CD4-positive, alpha-beta T cell treated with Interleukin-12 subunit alpha and Interleukin-12 subunit beta, for 1 hour (primary cell): Measurements from ENCODE around the gene ID2.
"Not testable (repeated sequence)": the region's sequence is repeated elsewhere in the genome, so short reads cannot be mapped to it uniquely, and the experiment has no call there.

Experiments used
- DNase-seq: peaks from one replicate; pipeline ENCODE4 v3.0.0-alpha.2; 2020

The ID2 gene

DNA sequence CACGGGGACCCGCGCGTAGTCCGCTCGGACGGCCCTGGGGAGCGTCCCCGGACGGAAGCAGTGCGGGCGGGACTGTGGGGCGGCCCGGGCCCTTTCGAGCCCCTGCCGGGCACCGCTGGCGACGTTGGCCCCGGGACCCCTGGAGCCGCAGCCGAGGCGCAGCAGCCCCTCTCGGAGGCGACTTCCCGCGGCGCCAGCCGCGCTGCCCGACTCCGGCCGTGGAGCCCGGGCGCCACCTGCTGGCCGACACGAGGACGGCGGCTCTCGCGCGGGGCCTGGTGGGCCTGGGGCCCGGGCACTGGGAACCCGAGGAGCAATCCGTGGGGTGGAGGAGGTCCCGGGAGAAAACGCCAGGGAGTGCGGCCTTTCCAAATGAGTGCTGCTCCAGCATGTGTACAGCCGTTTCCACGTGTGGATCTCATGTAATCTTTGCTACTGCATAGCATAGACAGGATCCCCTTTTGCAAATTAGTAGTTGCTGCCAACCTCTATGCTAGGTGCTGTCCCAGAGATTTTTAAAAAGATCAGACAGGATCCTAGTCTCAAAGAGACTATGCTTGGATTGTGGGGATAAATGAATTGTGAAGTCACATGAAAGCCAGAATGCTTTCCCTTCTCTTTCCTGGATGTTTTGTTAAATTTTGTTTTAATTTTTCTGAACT, 4.0 kb downstream of the ID2 start:
- DNase-seq: peak; percentile 82

DNA sequence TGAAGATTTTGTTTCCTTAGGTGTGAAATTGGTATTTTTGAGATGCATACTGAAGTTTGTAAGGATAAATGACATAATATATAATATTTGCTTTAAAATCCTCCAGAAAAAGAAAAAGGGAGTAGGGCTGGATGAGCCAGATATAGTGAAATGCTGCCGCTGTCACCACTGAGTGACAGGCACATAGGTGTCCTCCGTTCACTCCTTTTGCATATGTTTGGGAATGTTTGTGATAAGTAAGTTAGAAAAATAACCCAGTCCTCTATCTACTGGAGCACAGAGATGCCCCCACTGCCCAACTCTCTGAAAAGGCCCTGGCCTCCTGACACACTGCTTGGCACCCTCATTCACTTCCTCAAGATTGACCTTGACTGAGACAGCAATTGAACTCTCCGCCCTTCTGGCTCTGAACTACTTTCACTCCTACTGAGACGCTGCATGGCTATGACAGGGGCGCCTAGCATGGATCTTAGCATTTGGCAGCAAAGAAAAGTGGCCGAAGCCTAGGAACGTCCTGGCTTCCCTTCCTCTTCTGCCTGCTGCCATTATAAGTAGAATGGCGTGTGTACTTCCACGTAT, 10.1 kb downstream of the ID2 start:
- DNase-seq: no peak

DNA sequence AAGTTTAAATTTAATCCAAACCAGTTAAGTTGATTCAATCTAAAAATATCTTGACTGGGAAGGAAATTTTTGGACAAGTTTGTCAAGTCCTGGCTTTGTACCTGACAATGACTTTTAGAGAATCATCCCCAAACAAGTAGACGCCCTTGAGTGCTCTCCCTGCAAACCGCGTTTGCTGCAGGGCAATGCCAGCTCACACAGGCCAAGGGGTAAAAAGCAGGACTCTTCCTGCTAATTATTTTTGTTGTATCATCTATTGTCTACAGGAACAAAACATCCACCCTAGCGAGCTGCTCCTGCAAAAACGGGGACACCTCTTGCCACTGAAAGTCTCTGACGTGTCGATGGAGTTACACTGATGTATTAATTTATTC, 10.9 kb downstream of the ID2 start:
- DNase-seq: no peak

DNA sequence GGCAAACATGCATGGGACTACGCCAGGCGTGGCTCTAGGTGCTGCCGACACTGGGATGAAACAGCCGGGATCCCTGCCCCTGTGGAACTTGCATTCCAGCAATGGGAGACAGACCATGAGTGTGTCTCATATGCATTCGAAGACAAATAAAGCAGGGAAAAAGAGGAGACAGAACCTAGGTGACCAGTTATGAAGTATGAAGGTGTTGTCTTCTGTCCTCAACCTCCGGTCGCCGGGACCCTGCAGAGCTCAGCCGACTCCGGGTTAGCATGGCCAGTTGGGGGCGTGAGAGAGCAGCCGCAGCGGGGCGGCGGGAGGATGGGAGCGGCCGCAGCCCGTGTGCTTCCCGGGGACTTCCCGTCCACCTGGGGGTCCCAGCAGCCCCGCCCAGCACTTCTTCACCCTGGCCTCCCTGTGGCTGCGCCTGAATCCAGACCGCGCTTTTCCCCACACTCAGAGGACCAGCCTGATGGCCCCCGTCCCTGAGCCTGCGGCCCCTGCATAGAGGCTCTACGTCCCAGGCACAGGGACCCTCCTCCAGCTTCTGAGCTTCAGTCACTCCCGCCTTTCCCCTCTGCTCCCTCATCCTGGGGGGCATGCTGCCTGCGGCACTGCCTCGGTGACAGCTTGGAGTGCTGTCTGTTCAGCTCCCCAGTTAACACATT, 11.4 kb downstream of the ID2 start:
- peak; percentile 17 for DNase-seq

DNA sequence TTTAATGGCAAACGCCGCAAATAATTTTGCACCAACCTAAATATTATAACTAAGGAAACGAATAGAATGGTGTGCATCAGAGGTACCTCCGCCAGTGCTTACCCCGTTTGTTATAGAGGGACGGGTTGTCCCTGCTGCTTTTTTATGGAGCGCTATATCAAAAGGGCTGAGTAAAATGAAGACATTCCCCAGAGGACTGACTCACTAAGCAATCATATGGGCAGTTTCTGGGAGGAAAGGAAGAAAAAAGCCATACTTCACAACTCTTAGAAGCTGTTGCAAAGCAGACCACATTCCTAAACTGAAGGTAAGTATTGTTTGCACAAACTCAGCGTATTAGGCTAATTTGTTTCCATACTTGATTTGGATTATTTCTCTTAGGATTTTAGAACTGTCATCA, 12.9 kb downstream of the ID2 start:
- no peak for DNase-seq

DNA sequence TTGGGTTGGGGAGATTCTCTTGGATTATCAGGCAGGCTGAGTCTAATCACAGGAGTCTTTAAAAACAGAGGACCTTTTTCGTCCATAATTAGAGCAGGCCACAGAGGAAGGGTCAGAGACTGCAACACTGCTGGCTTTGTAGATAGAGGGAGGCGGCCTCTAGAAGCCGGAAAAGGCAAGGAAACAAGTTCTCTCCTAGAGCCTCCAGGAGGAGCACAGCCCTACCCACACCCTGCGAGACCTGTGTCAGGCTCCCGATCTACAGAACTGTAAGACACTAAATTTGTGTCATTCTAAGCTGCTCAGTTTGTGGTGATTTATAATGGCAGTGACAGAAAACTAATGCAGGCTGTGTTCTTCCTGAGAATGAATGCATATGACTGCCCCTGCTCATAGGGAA, 15.3 kb downstream of the ID2 start:
- no peak for DNase-seq

DNA sequence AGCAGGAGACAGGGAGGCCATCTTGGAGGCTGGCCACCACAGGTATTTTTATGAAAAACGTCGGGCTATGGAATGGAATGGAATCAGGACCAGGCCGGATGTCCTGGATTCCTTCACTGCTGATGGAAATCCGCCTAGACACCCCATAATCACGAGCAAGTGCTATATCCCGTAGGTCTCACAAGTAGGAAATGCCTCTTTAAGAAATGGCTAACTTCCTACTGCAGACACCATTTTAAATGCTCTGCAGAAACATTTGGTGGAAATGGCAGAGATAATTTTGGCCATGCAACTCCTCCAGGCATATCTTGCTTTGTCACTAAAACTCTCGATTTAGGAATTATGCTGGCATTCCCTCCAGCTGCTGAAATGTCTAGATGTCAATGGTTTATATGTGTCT, 18.0 kb downstream of the ID2 start:
- no peak for DNase-seq

DNA sequence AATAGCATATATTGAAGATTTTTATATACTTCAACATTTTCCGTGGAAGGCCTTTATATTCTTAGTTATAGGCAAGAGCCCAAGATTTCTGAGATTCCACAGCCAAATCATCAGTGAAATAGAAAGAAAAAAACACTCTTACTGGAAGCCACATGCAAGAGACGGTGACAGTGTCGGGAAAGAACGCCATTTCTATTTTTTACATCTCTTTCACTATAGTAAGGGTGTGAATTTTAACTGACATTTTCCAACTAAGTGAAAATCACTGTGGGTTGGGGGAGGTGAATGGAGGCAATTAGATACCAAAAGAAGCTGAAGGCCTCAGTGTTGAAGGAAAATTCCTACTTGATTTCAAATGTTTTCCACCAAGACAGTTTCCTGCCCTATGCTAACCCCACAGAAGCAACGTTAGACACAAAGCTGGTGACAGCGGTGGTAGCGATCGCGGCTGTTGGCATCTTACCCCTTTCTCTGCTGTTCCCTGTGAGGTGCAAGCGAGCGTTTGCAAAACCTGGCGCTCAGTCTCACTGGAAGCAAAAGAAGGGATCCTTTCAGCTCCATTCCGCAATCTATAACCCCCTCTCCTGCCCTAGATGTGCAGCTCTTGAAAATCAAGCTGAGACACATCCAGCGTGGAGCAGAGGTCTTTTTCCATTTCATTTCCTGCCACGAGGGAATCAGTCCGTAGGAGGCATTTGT, 20.0 kb downstream of the ID2 start:
- no peak for DNase-seq

DNA sequence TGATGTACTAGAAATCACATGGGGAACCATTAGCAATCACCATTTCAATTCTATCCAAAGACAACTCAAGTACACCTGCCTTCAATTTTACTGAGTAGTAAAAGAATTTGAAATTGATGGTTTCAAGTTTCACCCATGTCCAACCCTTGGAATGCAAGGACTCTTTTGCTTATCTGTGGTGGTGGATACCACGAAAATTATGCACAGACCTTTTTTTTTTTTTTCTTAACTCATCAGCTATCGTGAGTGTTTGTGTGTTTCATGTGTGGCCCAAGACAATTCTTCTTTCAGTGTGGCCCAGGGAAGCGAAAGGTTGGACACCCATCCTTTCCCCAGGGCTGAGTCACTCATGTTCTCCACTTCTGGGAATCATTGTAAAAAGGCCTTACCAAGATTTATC, 23.1 kb downstream of the ID2 start:
- no peak for DNase-seq

DNA sequence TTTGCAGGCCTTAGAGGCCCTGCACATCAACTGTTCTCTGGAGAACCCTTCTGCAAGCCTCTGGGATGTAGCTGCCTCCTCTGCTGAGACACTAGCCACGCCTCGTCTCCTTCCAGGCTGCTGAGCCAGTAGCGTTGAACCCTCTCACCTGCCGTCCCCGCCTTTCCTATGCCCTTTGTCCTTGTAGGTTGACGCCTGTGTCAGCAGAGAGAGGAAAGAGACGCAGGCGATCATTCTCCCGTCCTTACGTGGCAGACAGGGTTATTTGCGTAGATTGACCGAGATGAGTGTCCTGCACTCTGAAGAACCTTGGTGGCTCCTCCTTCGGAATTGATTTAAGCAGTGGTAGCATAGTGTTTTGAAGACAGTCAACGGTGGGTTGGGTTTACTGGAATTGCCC, 27.8 kb downstream of the ID2 start:
- no peak for DNase-seq

DNA sequence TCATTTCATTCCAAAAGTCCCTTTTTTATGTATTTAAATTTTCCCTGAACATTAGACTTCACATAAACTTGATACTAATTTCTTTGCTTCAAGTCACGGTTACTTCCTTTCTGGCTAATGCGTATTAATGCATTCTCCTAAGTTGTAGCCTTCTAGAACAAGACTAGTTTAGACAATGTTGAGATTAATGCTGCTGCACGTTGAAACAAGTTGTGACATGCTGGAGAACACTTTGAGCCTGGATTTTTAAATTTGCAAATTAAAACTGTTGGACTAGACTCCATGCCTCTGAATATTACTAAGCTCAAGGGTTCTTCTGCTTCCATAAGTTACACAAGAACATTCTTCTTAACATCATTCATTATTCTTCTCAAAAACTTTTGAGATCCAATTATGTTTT, 29.1 kb downstream of the ID2 start:
- DNase-seq: no peak

DNA sequence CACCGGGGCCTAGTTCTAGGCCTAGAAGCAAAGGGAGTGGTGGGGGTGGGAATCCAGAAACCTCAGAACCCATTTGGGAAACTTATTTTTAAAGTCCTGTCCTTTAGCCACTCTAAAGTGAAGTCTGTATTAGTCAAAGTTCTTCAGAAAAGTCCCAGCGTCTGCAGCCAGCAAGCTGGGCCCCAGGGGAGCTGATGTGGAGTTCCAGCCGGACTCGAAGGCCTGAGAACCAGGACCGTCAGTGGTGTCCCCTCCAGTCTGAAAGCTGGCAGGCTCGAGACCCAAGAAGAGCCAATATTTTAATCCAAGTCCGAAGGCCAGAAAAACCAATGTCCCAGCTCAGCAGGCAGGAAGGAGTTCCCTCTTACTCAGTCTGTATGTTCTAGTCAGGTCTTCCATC, 32.4 kb downstream of the ID2 start:
- no peak for DNase-seq

DNA sequence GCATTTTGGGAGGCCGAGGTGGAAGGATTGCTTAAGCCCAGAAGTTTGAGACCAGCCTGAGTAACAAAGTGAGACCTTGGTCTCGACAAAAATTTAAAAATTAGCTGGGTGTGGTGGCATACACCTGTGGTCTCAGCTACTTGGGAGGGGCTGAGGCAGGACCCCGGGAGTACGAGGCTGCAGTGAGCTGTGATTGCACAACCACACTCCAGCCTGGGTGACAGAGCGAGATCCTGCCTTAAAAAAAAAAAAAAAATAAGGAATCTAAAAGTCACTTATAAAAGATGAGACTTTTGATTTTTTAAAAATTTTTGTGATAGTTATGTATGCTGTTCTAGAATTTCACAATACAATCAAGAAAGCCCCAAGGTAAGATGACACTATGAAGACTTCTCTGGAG, 33.1 kb downstream of the ID2 start:
- no peak for DNase-seq

DNA sequence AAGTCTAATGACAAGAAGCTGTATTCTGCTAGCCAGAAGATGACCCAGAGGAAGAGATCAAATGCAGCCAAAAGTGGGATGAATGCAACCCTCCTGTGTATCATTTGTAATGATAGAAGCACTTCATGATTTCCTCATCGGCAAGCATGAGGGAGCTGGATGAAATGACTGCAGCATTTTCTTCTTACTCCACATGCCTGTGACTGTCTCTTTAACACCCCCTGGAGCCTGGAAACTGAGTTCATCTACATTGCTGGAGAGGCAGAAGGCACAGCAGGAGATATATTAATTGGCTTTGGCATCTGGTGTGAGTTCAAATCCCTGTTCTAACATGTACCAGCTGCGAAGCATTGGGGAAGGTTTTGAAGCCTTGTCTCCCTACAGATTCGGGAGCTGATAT, 37.7 kb downstream of the ID2 start:
- no peak for DNase-seq

DNA sequence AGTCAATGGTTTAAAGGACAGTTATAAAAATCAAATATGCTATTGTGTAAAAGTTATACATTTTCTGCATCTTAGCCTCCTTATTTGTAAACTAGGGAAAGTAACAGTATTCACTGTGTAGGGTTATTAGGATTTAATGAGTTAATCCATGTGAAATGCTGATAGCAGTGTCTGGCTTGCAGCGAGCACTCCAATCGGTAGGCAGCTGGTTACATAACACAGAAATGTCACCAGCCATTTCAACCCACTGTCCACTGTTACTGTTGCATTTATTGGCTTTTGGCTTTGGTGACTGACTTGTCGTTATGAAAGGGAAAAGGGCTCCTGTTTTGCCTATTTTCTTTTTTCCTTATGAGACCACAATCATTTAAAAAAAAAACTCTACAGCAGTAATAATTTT, 38.9 kb downstream of the ID2 start:
- no peak for DNase-seq

DNA sequence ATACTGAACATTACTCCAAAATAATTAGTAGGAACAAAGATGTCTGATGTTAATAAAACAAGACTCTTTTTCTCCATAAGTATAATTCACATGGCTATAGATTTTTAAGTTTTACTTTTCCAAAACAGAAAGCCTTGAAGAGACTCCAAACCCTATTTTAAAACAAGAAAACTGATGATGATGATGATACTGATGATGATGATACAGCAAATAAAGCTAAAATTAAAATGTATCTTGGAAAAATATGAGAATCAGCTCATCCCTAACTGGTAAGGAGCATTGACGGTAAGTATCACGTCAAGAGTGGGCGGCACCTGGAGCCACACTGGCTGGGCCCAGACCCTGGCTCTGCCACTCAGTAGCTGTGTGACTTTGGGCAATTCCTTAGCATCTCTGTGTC, 39.6 kb downstream of the ID2 start:
- no peak for DNase-seq

DNA sequence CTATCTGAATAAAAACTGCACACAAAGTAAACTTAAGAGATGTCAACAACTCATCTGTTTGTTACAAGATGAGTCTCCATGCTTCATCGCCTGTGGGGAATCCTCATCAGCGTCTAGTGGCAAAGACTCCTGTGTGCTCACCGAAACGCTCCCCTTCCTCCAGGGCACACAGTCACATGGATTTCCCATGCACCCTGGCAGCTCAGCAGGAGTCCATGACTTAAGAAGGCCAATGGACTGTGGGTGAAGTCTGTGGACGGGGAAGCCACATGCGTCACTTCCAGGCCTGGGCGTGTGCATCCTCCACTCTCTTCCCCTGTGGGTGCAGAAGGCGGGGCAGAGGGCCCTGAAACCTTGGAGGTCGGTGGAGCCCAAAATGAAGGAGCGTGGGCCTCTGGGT, 41.1 kb downstream of the ID2 start:
- DNase-seq: no peak

DNA sequence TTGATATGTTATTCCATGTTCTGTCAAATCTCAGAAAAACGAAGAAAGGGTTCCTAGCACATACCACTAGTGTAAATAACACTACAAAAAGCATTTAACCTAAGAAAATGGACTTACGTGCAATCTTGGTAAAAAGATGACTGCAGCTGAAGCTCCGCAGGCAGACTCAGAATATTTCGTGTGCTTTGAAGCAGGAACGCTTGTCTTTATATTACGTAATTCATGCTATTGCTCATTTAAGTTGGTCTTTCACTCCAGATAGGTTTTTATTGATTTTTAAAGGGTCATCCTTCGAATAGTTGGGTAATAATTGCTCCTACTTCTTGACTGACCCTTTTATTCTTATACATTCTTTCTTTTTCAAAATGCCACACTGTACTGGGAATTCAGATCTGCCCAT, 44.0 kb downstream of the ID2 start:
- no peak for DNase-seq

DNA sequence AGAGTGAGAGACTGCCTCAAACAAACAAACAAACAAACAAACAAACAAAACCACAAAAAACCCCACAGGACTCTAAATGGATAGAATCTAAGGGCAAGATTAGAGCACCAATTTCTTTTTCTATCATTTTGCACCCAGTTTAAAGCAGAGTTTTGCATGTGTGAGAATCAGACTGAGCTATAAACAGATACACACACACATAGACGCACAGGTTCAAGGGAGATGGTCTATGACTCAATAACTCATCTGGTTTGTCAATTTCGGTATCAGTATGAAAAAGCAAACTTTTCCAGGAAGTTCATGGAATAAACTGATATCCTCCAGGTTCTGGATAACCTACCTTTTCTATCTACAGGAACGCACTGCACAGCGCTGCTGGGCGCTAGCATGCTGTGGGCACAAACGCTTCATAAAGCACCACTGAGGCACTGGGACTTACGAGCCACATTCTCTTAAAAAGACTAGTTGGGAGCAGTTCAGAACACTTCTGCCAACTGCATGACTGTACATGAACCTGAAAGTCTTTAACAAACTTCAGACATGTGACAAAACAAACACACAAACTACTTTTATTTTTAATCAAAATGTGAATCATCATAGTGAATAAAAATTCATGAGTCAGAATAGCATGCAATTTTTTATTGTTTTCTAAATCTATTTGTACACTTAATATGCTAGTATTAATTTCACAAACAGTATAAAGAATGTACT, 46.6 kb downstream of the ID2 start:
- no peak for DNase-seq

DNA sequence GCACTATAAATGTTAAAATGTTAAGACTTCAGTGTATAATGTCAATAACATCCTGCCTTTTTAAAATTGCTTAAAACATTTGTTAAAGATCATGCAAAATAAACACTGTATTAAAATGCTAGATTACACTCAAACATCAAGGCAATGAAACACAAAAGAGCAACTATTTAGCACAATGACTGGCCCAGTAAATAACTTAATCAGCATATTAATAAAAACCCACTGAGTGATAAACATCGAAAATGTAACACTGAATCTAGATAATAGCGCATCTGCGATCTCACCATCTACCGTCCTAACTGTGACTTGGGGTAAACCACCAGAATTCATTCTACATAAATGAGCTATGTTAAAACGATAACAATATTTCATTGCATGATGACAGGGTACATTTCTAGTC, 47.2 kb downstream of the ID2 start:
- DNase-seq: not testable (repeated sequence)

DNA sequence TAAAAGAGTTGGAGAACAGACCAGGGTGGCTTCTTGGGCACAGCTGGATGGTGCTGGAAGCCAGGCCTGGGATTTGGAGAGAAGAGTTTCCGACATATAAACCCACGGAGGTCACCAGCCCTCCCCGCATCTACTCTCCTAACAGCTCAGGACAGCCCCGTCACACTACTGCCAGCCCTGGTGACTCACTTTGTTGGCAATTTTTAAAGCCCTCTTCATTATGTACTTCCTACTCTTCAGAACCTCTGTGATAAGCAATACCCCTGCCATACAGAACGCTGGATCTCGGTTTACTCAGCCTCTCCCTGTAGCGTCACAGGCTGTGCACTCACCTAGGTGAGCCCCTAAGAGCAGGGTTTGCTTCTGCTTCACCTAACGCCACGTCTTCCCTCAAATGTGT, 48.1 kb downstream of the ID2 start:
- DNase-seq: no peak

DNA sequence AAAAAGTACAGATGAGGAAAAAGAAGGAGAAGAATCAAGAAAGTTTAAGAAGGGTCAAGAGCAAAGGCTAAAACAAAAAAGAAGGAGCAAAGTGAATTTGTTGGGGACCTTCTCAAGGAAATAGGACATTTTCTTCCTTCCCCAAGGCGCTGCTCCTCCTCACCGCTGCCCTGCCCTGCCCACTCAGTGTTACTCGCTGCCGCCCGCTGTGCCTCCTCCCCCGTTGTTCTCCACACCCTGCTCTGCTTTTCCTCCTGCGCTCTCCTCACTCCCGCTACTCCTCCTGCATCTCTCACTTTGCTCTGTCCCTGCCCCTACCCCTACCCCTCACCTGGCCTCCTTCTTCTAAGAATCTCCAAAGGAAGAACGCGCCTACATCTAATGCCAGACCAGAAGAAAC, 50.7 kb downstream of the ID2 start:
- no peak for DNase-seq
